Measurements from ENCODE around the gene ABCA13. TPM values are rescaled to one million over a fixed set of nuclear protein-coding genes. Genes with fewer than 3 reads are reported as not detected.

Gene ABCA13
- total RNA-seq, 1 experiment from 2014 or later, result not detected

DNA sequence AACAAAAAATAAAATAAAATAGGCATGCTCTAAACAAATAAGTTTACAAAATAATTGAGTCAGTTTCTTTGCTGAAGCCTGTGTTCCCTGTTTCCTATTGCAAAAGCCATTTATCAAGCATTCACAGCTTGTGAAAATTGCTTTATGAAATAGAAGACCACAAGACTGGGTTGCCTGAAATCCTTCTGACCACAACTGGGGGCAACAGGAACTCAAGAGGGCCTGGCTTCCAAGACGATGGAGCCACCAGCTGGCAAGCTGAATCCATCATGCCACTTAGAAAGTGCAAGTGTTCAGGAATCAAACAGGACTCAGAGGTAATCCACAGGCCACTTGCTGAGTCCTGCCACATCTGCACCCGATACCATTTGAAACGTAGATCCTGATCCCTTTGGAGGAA is 752 bp upstream of the ABCA13 start:
- ATAC-seq (no peak), DNase-seq (ENCODE audit: low read depth, low spot score) (no peak)
- no peaks in the 10 kb centered on the region for H3K9me2 ChIP-seq (ENCODE audit: insufficient read depth)
- CTCF ChIA-PET, result no interaction called here
- intact Hi-C loops (cut with micrococcal nuclease), result no loop called here
- H3K79me2 ChIP-seq (ENCODE audit: insufficient read depth, low read length), result no peaks in the 10 kb centered on the region
- H3K9ac ChIP-seq (ENCODE audit: low read length), result no peak overlapping the region
- TF ChIP-seq YY1 (IDR thresholded peaks at IDR 0.05; ENCODE audit: extremely low read depth, insufficient replicate concordance, low read depth, low read length) (no peak), SIN3A (IDR thresholded peaks at IDR 0.05; ENCODE audit: low read depth) (no peak), RAD21 (IDR thresholded peaks at IDR 0.05; ENCODE audit: low read depth) (no peak), ZNF274 (IDR thresholded peaks at IDR 0.05; ENCODE audit: low read depth, low read length) (no peak), EZH2phosphoT487 (IDR thresholded peaks at IDR 0.05; ENCODE audit: borderline replicate concordance) (no peak), ZFX (IDR thresholded peaks at IDR 0.05) (no peak), TCF7L2 (IDR thresholded peaks at IDR 0.05; ENCODE audit: borderline replicate concordance, extremely low read depth, insufficient read depth, insufficient read length) (no peak), CEBPB (IDR thresholded peaks at IDR 0.05; ENCODE audit: low read depth) (no peak), SRF (IDR thresholded peaks at IDR 0.05; ENCODE audit: low read depth) (no peak), JUND (IDR thresholded peaks at IDR 0.05) (no peak), FOSL1 (IDR thresholded peaks at IDR 0.05; ENCODE audit: low read depth) (no peak), MAX (IDR thresholded peaks at IDR 0.05) (no peak)
- TF ChIP-seq, protein P1, sequence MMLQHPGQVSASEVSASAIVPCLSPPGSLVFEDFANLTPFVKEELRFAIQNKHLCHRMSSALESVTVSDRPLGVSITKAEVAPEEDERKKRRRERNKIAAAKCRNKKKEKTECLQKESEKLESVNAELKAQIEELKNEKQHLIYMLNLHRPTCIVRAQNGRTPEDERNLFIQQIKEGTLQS (IDR thresholded peaks at IDR 0.05), result no peak
- no peak overlapping the region for H3K4me3 ChIP-seq (replicated peaks in 1 of 2; ENCODE audit: low read depth in 1 of 2, low read length in 2 of 2)
- no TSS peak for BruUV-seq (replicated peaks)
- H3K4me2 ChIP-seq (ENCODE audit: low read length), result no peak overlapping the region
- no peak overlapping the region for H3K27ac ChIP-seq (ENCODE audit: low read depth, low read length)
- H3K27me3 ChIP-seq (ENCODE audit: insufficient read depth, low read length), result no peaks in the 10 kb centered on the region; the same call in 1 of the 2 replicates
- POLR2A ChIA-PET, result no interaction called here
- H4K20me1 ChIP-seq (ENCODE audit: insufficient read depth), result no peaks in the 10 kb centered on the region
- RAD21 ChIA-PET (ENCODE audit: low non-redundant PET in 1 of 2, low total read pairs in 2 of 2, uncharacterized antibody in 2 of 2, unreplicated experiment in 2 of 2), result no interaction called here
- H3K4me1 ChIP-seq (ENCODE audit: control insufficient read depth in 1 of 2, insufficient read depth in 2 of 2, low read length in 2 of 2), result no peaks in the 10 kb centered on the region
- H2AFZ ChIP-seq (ENCODE audit: low read depth, low read length, poor library complexity, severe bottlenecking), result no peak overlapping the region
- no peaks in the 10 kb centered on the region for H3K9me3 ChIP-seq (ENCODE audit: control insufficient read depth in 1 of 2, insufficient read depth in 1 of 2, low read depth in 1 of 2, low read length in 2 of 2)
- no peaks in the 10 kb centered on the region for H3K36me3 ChIP-seq (ENCODE audit: control insufficient read depth in 1 of 2, insufficient read depth in 2 of 2, low read length in 2 of 2)

GRCh38 chr7:48173313-48173712 is 2.1 kb downstream of the ABCA13 start:
- DNase-seq (ENCODE audit: low read depth, low spot score) (no peak), ATAC-seq (no peak)
- POLR2A ChIA-PET, result no interaction called here
- RAD21 ChIA-PET (ENCODE audit: low non-redundant PET in 1 of 2, low total read pairs in 2 of 2, uncharacterized antibody in 2 of 2, unreplicated experiment in 2 of 2), result no interaction called here
- Histone ChIP-seq H3K9me3 (ENCODE audit: control insufficient read depth in 1 of 2, insufficient read depth in 1 of 2, low read depth in 1 of 2, low read length in 2 of 2) (no peaks in the 10 kb centered on the region), H4K20me1 (ENCODE audit: insufficient read depth) (no peaks in the 10 kb centered on the region), H3K36me3 (ENCODE audit: control insufficient read depth in 1 of 2, insufficient read depth in 2 of 2, low read length in 2 of 2) (no peaks in the 10 kb centered on the region), H3K9me2 (ENCODE audit: insufficient read depth) (no peaks in the 10 kb centered on the region), H3K27me3 (ENCODE audit: insufficient read depth, low read length) (no peaks in the 10 kb centered on the region; the same call in 1 of the 2 replicates), H3K4me1 (ENCODE audit: control insufficient read depth in 1 of 2, insufficient read depth in 2 of 2, low read length in 2 of 2) (no peaks in the 10 kb centered on the region), H2AFZ (ENCODE audit: low read depth, low read length, poor library complexity, severe bottlenecking) (no peak overlapping the region), H3K79me2 (ENCODE audit: insufficient read depth, low read length) (no peaks in the 10 kb centered on the region), H3K4me2 (ENCODE audit: low read length) (no peak overlapping the region), H3K9ac (ENCODE audit: low read length) (no peak overlapping the region), H3K4me3 (replicated peaks in 1 of 2; ENCODE audit: low read depth in 1 of 2, low read length in 2 of 2) (no peak overlapping the region), H3K27ac (ENCODE audit: low read depth, low read length) (no peak overlapping the region)
- TF ChIP-seq CBX3 (IDR thresholded peaks at IDR 0.05; ENCODE audit: low read depth) (no peak), POLR2AphosphoS5 (IDR thresholded peaks at IDR 0.05; ENCODE audit: low read depth, low read length) (no peak), FOSL1 (IDR thresholded peaks at IDR 0.05; ENCODE audit: low read depth) (no peak), CEBPB (IDR thresholded peaks at IDR 0.05; ENCODE audit: low read depth) (no peak), CTCF (IDR thresholded peaks at IDR 0.05 in 2 of 3, conservative IDR thresholded peaks at IDR 0.05 in 1 of 3; ENCODE audit: borderline replicate concordance in 1 of 3, insufficient read depth in 1 of 3, low read depth in 2 of 3, low read length in 2 of 3) (no peak), SRF (IDR thresholded peaks at IDR 0.05; ENCODE audit: low read depth) (no peak), JUND (IDR thresholded peaks at IDR 0.05) (no peak), ZNF274 (IDR thresholded peaks at IDR 0.05; ENCODE audit: low read depth, low read length) (no peak), YY1 (IDR thresholded peaks at IDR 0.05; ENCODE audit: extremely low read depth, insufficient replicate concordance, low read depth, low read length) (no peak)
- TF ChIP-seq, protein P2, sequence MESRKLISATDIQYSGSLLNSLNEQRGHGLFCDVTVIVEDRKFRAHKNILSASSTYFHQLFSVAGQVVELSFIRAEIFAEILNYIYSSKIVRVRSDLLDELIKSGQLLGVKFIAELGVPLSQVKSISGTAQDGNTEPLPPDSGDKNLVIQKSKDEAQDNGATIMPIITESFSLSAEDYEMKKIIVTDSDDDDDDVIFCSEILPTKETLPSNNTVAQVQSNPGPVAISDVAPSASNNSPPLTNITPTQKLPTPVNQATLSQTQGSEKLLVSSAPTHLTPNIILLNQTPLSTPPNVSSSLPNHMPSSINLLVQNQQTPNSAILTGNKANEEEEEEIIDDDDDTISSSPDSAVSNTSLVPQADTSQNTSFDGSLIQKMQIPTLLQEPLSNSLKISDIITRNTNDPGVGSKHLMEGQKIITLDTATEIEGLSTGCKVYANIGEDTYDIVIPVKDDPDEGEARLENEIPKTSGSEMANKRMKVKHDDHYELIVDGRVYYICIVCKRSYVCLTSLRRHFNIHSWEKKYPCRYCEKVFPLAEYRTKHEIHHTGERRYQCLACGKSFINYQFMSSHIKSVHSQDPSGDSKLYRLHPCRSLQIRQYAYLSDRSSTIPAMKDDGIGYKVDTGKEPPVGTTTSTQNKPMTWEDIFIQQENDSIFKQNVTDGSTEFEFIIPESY (IDR thresholded peaks at IDR 0.05; ENCODE audit: extremely low read depth, insufficient replicate concordance, low read length), result no peak
- no TSS peak for BruUV-seq (replicated peaks)
- CTCF ChIA-PET, result no interaction called here
- intact Hi-C loops (cut with micrococcal nuclease), result no loop called here
